Breast epithelium (tissue), 3 donors: Measurements from ENCODE around the gene NCBP2.

Experiments used
- CTCF ChIP-seq, 3 donors: fragments of 450-650 bp; IDR thresholded peaks; one replicate each; pipeline ENCODE4 v1.5.1; 2016 to 2017; ENCODE audit warnings: antibody characterized with exemption in 3 of 3, mild to moderate bottlenecking in 3 of 3, moderate library complexity in 3 of 3
- POLR2AphosphoS5 ChIP-seq, 3 donors: sonication (generic); formaldehyde crosslinking; IDR thresholded peaks; one replicate each; pipeline ENCODE4 v1.6.1; 2017; ENCODE audit warnings: antibody characterized with exemption in 3 of 3

GRCh38 chr3:196896229-196896628, 46.1 kb downstream of the NCBP2 start:
- TF ChIP-seq CTCF (IDR thresholded peaks at IDR 0.05) (no peak), POLR2AphosphoS5 (IDR thresholded peaks at IDR 0.05) (no peak)
